Spleen (tissue), 7 donors: ENCODE results near the gene CDR2L.
"Not testable (repeated sequence)": the region's sequence is repeated elsewhere in the genome, so short reads cannot be mapped to it uniquely, and the experiment has no call there.

Experiments used
- POLR2A ChIP-seq, 3 donors: fragments of 450-650 bp; IDR thresholded peaks; one replicate each; pipeline ENCODE4 v1.5.1; 2017; ENCODE audit warnings: antibody characterized with exemption in 3 of 3, mild to moderate bottlenecking in 1 of 3
- POLR2AphosphoS5 ChIP-seq, 3 donors: sonication (generic); formaldehyde crosslinking; IDR thresholded peaks; one replicate each; pipeline ENCODE4 v1.5.1; 2017; ENCODE audit warnings: antibody characterized with exemption in 3 of 3
- TF ChIP-seq, protein P1 (sequence below), 11 experiments: fragments of 200-600 bp in 7 of 11; fragments of 450-650 bp in 4 of 11; sonication (generic) in 4 of 11; IDR thresholded peaks in 8 of 11; conservative IDR thresholded peaks in 3 of 11; 1 replicate in 7 of 11; 2 replicates in 4 of 11; pipeline versions ENCODE4 v1.4.0 to v1.8.0; 2016 to 2021; ENCODE audit warnings: antibody characterized with exemption in 11 of 11, inconsistent platforms in 4 of 11, mild to moderate bottlenecking in 1 of 11
- donor health status: DM: no; HTN: no; CAD: no; lungs with moderate emphysema.
- donor health status: DM: no; HTN: no; CAD: no.
- donor health status: DM: no; HTN: no; CAD: no.

DNA sequence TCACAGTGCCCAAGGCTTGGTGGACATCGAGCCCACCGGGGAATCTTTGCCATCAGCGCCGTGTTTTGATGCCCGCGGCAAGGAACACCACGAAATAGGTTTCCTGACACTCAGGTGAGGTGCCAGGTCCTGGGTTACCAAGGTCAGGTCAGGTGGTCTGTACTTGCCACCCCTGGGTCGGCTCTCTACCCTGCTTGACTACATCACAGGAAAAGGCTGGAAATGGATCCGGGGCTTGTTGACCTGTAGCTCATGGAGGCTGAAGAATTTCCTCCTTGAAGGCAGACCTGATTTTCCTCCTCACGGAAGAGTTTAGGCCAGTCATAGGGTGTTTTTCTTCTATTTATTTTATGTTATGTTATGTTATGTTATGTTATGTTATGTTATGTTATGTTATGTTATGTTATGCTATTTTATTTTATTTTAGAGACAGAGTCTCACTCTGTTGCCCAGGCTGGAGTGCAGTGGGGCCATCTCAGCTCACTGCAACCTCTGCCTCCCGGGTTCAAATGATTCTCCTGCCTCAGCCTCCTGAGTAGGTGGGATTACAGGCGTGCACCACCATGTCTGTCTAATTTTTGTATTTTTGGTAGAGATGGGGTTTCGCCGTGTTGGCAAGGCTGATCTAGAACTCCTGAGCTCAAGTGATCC, 4.6 kb upstream of the CDR2L start:
- TF ChIP-seq, protein P1, sequence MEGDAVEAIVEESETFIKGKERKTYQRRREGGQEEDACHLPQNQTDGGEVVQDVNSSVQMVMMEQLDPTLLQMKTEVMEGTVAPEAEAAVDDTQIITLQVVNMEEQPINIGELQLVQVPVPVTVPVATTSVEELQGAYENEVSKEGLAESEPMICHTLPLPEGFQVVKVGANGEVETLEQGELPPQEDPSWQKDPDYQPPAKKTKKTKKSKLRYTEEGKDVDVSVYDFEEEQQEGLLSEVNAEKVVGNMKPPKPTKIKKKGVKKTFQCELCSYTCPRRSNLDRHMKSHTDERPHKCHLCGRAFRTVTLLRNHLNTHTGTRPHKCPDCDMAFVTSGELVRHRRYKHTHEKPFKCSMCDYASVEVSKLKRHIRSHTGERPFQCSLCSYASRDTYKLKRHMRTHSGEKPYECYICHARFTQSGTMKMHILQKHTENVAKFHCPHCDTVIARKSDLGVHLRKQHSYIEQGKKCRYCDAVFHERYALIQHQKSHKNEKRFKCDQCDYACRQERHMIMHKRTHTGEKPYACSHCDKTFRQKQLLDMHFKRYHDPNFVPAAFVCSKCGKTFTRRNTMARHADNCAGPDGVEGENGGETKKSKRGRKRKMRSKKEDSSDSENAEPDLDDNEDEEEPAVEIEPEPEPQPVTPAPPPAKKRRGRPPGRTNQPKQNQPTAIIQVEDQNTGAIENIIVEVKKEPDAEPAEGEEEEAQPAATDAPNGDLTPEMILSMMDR (IDR thresholded peaks at IDR 0.05 in 8 of 11, conservative IDR thresholded peaks at IDR 0.05 in 3 of 11), result not testable (repeated sequence)
- not testable (repeated sequence) for TF ChIP-seq POLR2A, POLR2AphosphoS5 (IDR thresholded peaks at IDR 0.05)
